B cell (primary cell): ENCODE data around the gene SETDB1. TPM values are rescaled to one million over a fixed set of nuclear protein-coding genes. Genes with fewer than 3 reads are reported as not detected.
A peak's percentile ranks its signal among the peaks of the same experiment; 100 is the strongest.

Source experiments
- ATAC-seq: fragments of 200-7000 bp; cut with Tn5 transposase; one replicate; pipeline ENCODE4 v1.10.0; 2021; ENCODE audit warnings: low read depth, mild to moderate bottlenecking, moderate number of reproducible peaks, moderate library complexity
- CTCF ChIA-PET: fragments of 350-600 bp; sonication (Branson Sonifier 250); formaldehyde crosslinking; loops from one replicate; lab custom pipeline; 2021; ENCODE audit warnings: antibody characterized with exemption, inconsistent platforms; lab: Charles Lee
- POLR2A ChIA-PET: fragments of 350-600 bp; sonication (Branson Sonifier 250); formaldehyde crosslinking; loops from one replicate; lab custom pipeline; 2021; ENCODE audit warnings: antibody characterized with exemption; lab: Charles Lee
- DNase-seq: peaks from one replicate; pipeline ENCODE4 v3.0.0; 2013
- H2AFZ ChIP-seq: 2 replicates; pipeline ENCODE4 v1.6.1; 2012; ENCODE audit warnings: mild to moderate bottlenecking, low read depth, low read length; ENCODE audit not compliant: insufficient read depth, poor library complexity, severe bottlenecking
- H3K27ac ChIP-seq, 2 donors: 1 replicate in 1 of 2; 2 replicates in 1 of 2; pipeline ENCODE4 v1.5.1; 2012 to 2013; ENCODE audit warnings: low read length in 2 of 2, mild to moderate bottlenecking in 2 of 2, moderate library complexity in 1 of 2
- H3K27me3 ChIP-seq, 4 experiments: fragments of 200-600 bp in 1 of 4; sonication (generic) in 1 of 4; replicated peaks in 1 of 4; 1 replicate in 2 of 4; 2 replicates in 2 of 4; pipeline versions ENCODE4 v1.6.1 to v1.7.0; 2013 to 2016; ENCODE audit warnings: low read length in 3 of 4, mild to moderate bottlenecking in 2 of 4, mixed read lengths in 1 of 4, moderate library complexity in 1 of 4; ENCODE audit not compliant: insufficient read depth in 4 of 4, control insufficient read depth in 3 of 4; ENCODE audit errors: control extremely low read depth in 1 of 4
- H3K36me3 ChIP-seq, 2 experiments: replicated peaks in 1 of 2; 1 replicate in 1 of 2; 2 replicates in 1 of 2; pipeline versions ENCODE4 v1.6.1 to v1.7.1; 2013; ENCODE audit warnings: low read length in 1 of 2; ENCODE audit not compliant: insufficient read depth in 2 of 2, control insufficient read depth in 1 of 2; ENCODE audit errors: control extremely low read depth in 1 of 2, extremely low read depth in 1 of 2
- H3K4me1 ChIP-seq, 2 donors: fragments of 200-600 bp in 1 of 2; sonication (generic) in 1 of 2; 1 replicate in 1 of 2; 2 replicates in 1 of 2; pipeline versions ENCODE4 v1.5.1 to v1.6.1; 2013 to 2017; ENCODE audit warnings: low read length in 2 of 2; ENCODE audit not compliant: control insufficient read depth in 2 of 2, insufficient read depth in 2 of 2
- H3K4me2 ChIP-seq: replicated peaks from 2 replicates; pipeline ENCODE3; 2012; ENCODE audit warnings: mild to moderate bottlenecking, low read depth, low read length; ENCODE audit not compliant: poor library complexity, severe bottlenecking
- H3K4me3 ChIP-seq, 5 experiments: fragments of 200-600 bp in 1 of 5; sonication (generic) in 1 of 5; 1 replicate in 3 of 5; 2 replicates in 2 of 5; pipeline versions ENCODE4 v1.5.1 to v1.7.0; 2011 to 2016; ENCODE audit warnings: low read length in 4 of 5, mild to moderate bottlenecking in 4 of 5, low read depth in 2 of 5, control low read depth in 1 of 5, moderate library complexity in 1 of 5; ENCODE audit not compliant: insufficient read depth in 1 of 5; ENCODE audit errors: control extremely low read depth in 1 of 5, extremely low read depth in 1 of 5
- H3K79me2 ChIP-seq: fragments of 200-600 bp; sonication (generic); one replicate; pipeline ENCODE4 v1.6.0; 2016; ENCODE audit warnings: low read length; ENCODE audit not compliant: control insufficient read depth, insufficient read depth
- H3K9ac ChIP-seq: fragments of 200-600 bp; sonication (generic); 2 replicates; pipeline ENCODE4 v1.6.1; 2017; ENCODE audit warnings: mild to moderate bottlenecking, low read length, moderate library complexity
- H3K9me3 ChIP-seq, 3 donors: one replicate each; pipeline versions ENCODE4 v1.6.1 to v1.7.1; 2013; ENCODE audit warnings: low read length in 2 of 3; ENCODE audit not compliant: control insufficient read depth in 2 of 3, insufficient read depth in 1 of 3; ENCODE audit errors: control extremely low read depth in 1 of 3
- H4K20me1 ChIP-seq: 2 replicates; pipeline ENCODE4 v1.6.0; 2012; ENCODE audit warnings: mild to moderate bottlenecking, low read length; ENCODE audit not compliant: insufficient read depth, control insufficient read depth, poor library complexity, severe bottlenecking
- H3K27ac Mint-ChIP-seq: one replicate; pipeline ENCODE4 v1.8.0; 2021; ENCODE audit warnings: mixed read lengths
- H3K27me3 Mint-ChIP-seq: one replicate; pipeline ENCODE4 v1.8.0; 2021; ENCODE audit warnings: mixed read lengths
- H3K4me1 Mint-ChIP-seq: one replicate; pipeline ENCODE4 v1.8.0; 2021; ENCODE audit warnings: mixed read lengths
- H3K4me3 Mint-ChIP-seq: one replicate; pipeline ENCODE4 v1.8.0; 2021; ENCODE audit warnings: mixed read lengths
- H3K9me3 Mint-ChIP-seq: one replicate; pipeline ENCODE4 v1.8.0; 2022; ENCODE audit warnings: mixed read lengths; ENCODE audit not compliant: insufficient read depth
- CTCF ChIP-seq: fragments of 200-600 bp; IDR thresholded peaks from one replicate; pipeline ENCODE4 v1.8.0; 2022; ENCODE audit warnings: antibody characterized with exemption, mild to moderate bottlenecking
- EZH2 ChIP-seq: IDR thresholded peaks from 2 replicates; pipeline ENCODE4 v1.6.1; 2012; ENCODE audit warnings: borderline replicate concordance, low read depth, mild to moderate bottlenecking, moderate library complexity, low read length; ENCODE audit not compliant: insufficient read depth, poor library complexity, severe bottlenecking
- whole genome bisulfite sequencing: methylation state at CpG from one replicate; pipeline ENCODE4 v1.1.5; 2013; ENCODE audit warnings: missing lambda C conversion rate; ENCODE audit not compliant: insufficient coverage; 5-methylcytosine and 5-hydroxymethylcytosine counted together
- intact Hi-C: fragments of 100-400 bp; cut with micrococcal nuclease; formaldehyde crosslinking; loops from one replicate; pipeline ENCODE4 v1.10.0; 2022
- polyA plus RNA-seq: library from polyadenylated mRNA; depleted of rRNA; stranded (reverse); fragments of >200 nt; gene quantifications from 2 replicates; pipeline ENCODE4 v1.2.3, GENCODE V29; 2012
- total RNA-seq, 2 donors: library from RNA; stranded (reverse); fragments of 120-200 nt in 1 of 2; gene quantifications; 1 replicate in 1 of 2; 2 replicates in 1 of 2; pipeline versions ENCODE4 v1.2.3 to v1.2.4, GENCODE V29; 2013 to 2022

The SETDB1 gene
- total and polyA plus RNA-seq, 2 donors (not counting 1 experiment from before 2014, with no cell fraction given) = 57.4 to 115 TPM

- no peaks in the 10 kb centered on the region for H3K27me3 ChIP-seq
- H3K27ac ChIP-seq = no peak overlapping the region
- WGBS = 80% methylated on average over 2 of the region's 4 CpGs
- Mint-ChIP-seq H3K4me1 (peaks cover 4% of the 10 kb centered on the region), H3K9me3 (no peaks in the 10 kb centered on the region), H3K27ac (no peak overlapping the region), H3K4me3 (no peak overlapping the region), H3K27me3 (no peaks in the 10 kb centered on the region)
- H3K9me3 ChIP-seq = no peaks in the 10 kb centered on the region
- intact Hi-C loops = loop anchor here (5.0 to 10.0 kb wide), 2 partner anchors 533 to 741 kb away; partner anchors contain the start of gene CA14
- ChIA-PET CTCF (interaction anchor here (0.6 to 5.3 kb wide), 24 partner anchors 10 to 740 kb away, joined by 3 to 63 read pairs (median 4); partner anchors contain the start of genes ANXA9, C1orf56, CTSK and MINDY1), POLR2A (interaction anchor here (0.6 kb wide), 2 partner anchors 748 to 846 kb away, joined by 3 to 6 read pairs; partner anchors contain the start of gene PLEKHO1)
- peak overlapping the region; percentile 57 for H2AFZ ChIP-seq
- H3K9ac ChIP-seq = no peak overlapping the region
- peaks cover 0 to 3% of the 10 kb centered on the region in 2 donors for H3K4me1 ChIP-seq
- no peaks in the 10 kb centered on the region for H4K20me1 ChIP-seq
- ATAC-seq (no peak), DNase-seq (no peak)
- TF ChIP-seq CTCF = no peak
- no peak for TF ChIP-seq EZH2
- peak overlapping the region; percentile 48 for H3K4me2 ChIP-seq
- no peak overlapping the region for H3K4me3 ChIP-seq
- no peaks in the 10 kb centered on the region for H3K79me2 ChIP-seq
- peaks cover 3 to 13% of the 10 kb centered on the region in 2 experiments for H3K36me3 ChIP-seq
These were observed 69.3 kb downstream of the SETDB1 start for GRCh38 chr1:150995460-150995859.

- intact Hi-C loops = loop anchor here (1.0 to 10.0 kb wide), 3 partner anchors 12 to 741 kb away; partner anchors contain the start of genes CA14 and PRUNE1
- Histone ChIP-seq H3K36me3 (peaks cover 3 to 13% of the 10 kb centered on the region in 2 experiments), H3K9ac (no peak overlapping the region), H3K27ac (no peak overlapping the region), H3K9me3 (no peaks in the 10 kb centered on the region), H3K4me1 (peaks cover 0 to 3% of the 10 kb centered on the region in 2 donors), H3K79me2 (no peaks in the 10 kb centered on the region), H3K4me3 (no peak overlapping the region), H2AFZ (peak overlapping the region; percentile 57), H3K27me3 (no peaks in the 10 kb centered on the region), H4K20me1 (no peaks in the 10 kb centered on the region), H3K4me2 (peak overlapping the region; percentile 48)
- WGBS = 66% methylated on average over 9 of the region's 9 CpGs
- DNase-seq = peak; percentile 60
- H3K9me3 Mint-ChIP-seq = no peaks in the 10 kb centered on the region
- ATAC-seq = peak; percentile 39
- H3K27ac Mint-ChIP-seq = no peak overlapping the region
- ChIA-PET POLR2A (interaction anchor here (0.6 to 0.7 kb wide), 3 partner anchors 22 to 846 kb away, joined by 3 to 6 read pairs (median 5); partner anchors contain the start of gene PLEKHO1), CTCF (interaction anchor here (0.6 to 5.3 kb wide), 26 partner anchors 10 to 740 kb away, joined by 3 to 63 read pairs (median 4); partner anchors contain the start of genes ANXA9, C1orf56, CTSK and GOLPH3L)
- H3K27me3 Mint-ChIP-seq = no peaks in the 10 kb centered on the region
- peak; percentile 88 for TF ChIP-seq CTCF
- TF ChIP-seq EZH2 = no peak
- no peak overlapping the region for H3K4me3 Mint-ChIP-seq
- peaks cover 4% of the 10 kb centered on the region for H3K4me1 Mint-ChIP-seq
These were observed 69.7 kb downstream of the SETDB1 start for GRCh38 chr1:150995896-150996295.
